SK-N-SH treated with all-trans-retinoic acid at 6 μM for 48 hours (cell line): ENCODE results near the gene CDHR5.

Source experiments
- TSHZ2 ChIP-seq: fragments of 250-450 bp; sonication (Bioruptor Pico); IDR thresholded peaks from 2 replicates; pipeline ENCODE4 v1.5.0; 2020; ENCODE audit warnings: mild to moderate bottlenecking, moderate library complexity
- ZNF565 ChIP-seq: fragments of 450-650 bp; formaldehyde crosslinking; conservative IDR thresholded peaks from 2 replicates; pipeline ENCODE4 v1.5.0; 2020; ENCODE audit warnings: low read depth, mild to moderate bottlenecking, moderate library complexity

- TF ChIP-seq TSHZ2 (CRISPR knock-in tag), result no peak
- no peak for TF ChIP-seq ZNF565 (CRISPR knock-in tag)
Measured at GRCh38 chr11:573146-573759, 51.5 kb downstream of the CDHR5 start.
